ENCODE measurements around the gene UGT1A1. TPM values are rescaled to one million over a fixed set of nuclear protein-coding genes. Genes with fewer than 3 reads are reported as not detected.

Gene UGT1A1
- 0.13 TPM in 1 of 2 replicates, not detected in the other for total RNA-seq

GRCh38 chr2:233760043-233760442 is at the start of gene UGT1A1:
Gene UGT1A1 (plus strand): TSS chr2:233760270. CDS start chr2:233760288, 18 bp downstream.

GRCh38 chr2:233712611-233713261 is 47.3 kb upstream of the UGT1A1 start, which contains the start of gene UGT1A5:
Gene UGT1A5 (plus strand): TSS chr2:233712907. CDS start chr2:233712992, 85 bp downstream.

GRCh38 chr2:233718552-233718951 is 41.5 kb upstream of the UGT1A1 start, which contains the start of gene UGT1A4:
Gene UGT1A4 (plus strand): TSS chr2:233718736. CDS start chr2:233718821, 85 bp downstream.

GRCh38 chr2:233728723-233729301 is 31.3 kb upstream of the UGT1A1 start, which contains the start of gene UGT1A3:
Gene UGT1A3 (plus strand): TSS chr2:233729042. CDS start chr2:233729127, 85 bp downstream.

GRCh38 chr2:233778030-233778429 is 18.0 kb downstream of the UGT1A1 start, which contains the start of gene MROH2A:
Gene MROH2A (plus strand): TSS chr2:233778330. CDS start chr2:233779359, 1,029 bp downstream.

Other genes with a start within 250 kb of the UGT1A1 start
- gene USP40, start 193.5 kb upstream of the UGT1A1 start, total RNA-seq, result 25.3 and 31.6 TPM in 2 replicates
- not detected in 2 replicates for gene UGT1A8, start 142.6 kb upstream of the UGT1A1 start, total RNA-seq
- gene UGT1A10, start 123.8 kb upstream of the UGT1A1 start, total RNA-seq, result not detected in 2 replicates
- 0.13 and 0.16 TPM in 2 replicates for gene UGT1A9, start 88.4 kb upstream of the UGT1A1 start, total RNA-seq
- gene UGT1A7, start 78.4 kb upstream of the UGT1A1 start, total RNA-seq, result not detected in 2 replicates
- 0.65 and 7.6 TPM in 2 replicates for gene UGT1A6, start 67.4 kb upstream of the UGT1A1 start, total RNA-seq
- gene UGT1A5, start 47.4 kb upstream of the UGT1A1 start, total RNA-seq, result not detected in 2 replicates
- not detected in 2 replicates for gene UGT1A4, start 41.5 kb upstream of the UGT1A1 start, total RNA-seq
- gene UGT1A3, start 31.2 kb upstream of the UGT1A1 start, total RNA-seq, result not detected in 2 replicates
- not detected in 2 replicates for gene MROH2A, start 18.1 kb downstream of the UGT1A1 start, total RNA-seq
- 2.7 and 62.2 TPM in 2 replicates for gene HJURP, start 94.3 kb downstream of the UGT1A1 start, total RNA-seq
- 0.33 and 0.38 TPM in 2 replicates for gene TRPM8, start 157.1 kb downstream of the UGT1A1 start, total RNA-seq

Data from mesangial cell (primary cell).